ENCODE data around the gene SPAG16.

- TF ChIP-seq, protein P1, sequence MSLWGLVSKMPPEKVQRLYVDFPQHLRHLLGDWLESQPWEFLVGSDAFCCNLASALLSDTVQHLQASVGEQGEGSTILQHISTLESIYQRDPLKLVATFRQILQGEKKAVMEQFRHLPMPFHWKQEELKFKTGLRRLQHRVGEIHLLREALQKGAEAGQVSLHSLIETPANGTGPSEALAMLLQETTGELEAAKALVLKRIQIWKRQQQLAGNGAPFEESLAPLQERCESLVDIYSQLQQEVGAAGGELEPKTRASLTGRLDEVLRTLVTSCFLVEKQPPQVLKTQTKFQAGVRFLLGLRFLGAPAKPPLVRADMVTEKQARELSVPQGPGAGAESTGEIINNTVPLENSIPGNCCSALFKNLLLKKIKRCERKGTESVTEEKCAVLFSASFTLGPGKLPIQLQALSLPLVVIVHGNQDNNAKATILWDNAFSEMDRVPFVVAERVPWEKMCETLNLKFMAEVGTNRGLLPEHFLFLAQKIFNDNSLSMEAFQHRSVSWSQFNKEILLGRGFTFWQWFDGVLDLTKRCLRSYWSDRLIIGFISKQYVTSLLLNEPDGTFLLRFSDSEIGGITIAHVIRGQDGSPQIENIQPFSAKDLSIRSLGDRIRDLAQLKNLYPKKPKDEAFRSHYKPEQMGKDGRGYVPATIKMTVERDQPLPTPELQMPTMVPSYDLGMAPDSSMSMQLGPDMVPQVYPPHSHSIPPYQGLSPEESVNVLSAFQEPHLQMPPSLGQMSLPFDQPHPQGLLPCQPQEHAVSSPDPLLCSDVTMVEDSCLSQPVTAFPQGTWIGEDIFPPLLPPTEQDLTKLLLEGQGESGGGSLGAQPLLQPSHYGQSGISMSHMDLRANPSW (CRISPR knock-in tag; IDR thresholded peaks at IDR 0.05; ENCODE audit: borderline replicate concordance): no peak
- TF ChIP-seq, protein P2, sequence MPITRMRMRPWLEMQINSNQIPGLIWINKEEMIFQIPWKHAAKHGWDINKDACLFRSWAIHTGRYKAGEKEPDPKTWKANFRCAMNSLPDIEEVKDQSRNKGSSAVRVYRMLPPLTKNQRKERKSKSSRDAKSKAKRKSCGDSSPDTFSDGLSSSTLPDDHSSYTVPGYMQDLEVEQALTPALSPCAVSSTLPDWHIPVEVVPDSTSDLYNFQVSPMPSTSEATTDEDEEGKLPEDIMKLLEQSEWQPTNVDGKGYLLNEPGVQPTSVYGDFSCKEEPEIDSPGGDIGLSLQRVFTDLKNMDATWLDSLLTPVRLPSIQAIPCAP (CRISPR knock-in tag; IDR thresholded peaks at IDR 0.05; ENCODE audit: low read depth): no peak
Measured at GRCh38 chr2:214138779-214139178, 854.5 kb downstream of the SPAG16 start.
